Nephron progenitor cell (in vitro differentiated cells): ENCODE measurements around the gene NPM1.
"Not testable (repeated sequence)": the region's sequence is repeated elsewhere in the genome, so short reads cannot be mapped to it uniquely, and the experiment has no call there.

Source experiments
- DNase-seq: peaks from one replicate; pipeline ENCODE4 v3.0.0; 2021
- H3K27ac Mint-ChIP-seq: 2 replicates; pipeline ENCODE4 v1.8.0; 2021; ENCODE audit warnings: mild to moderate bottlenecking, moderate library complexity, mixed read lengths
- H3K27me3 Mint-ChIP-seq: 2 replicates; pipeline ENCODE4 v1.8.0; 2021; ENCODE audit warnings: mild to moderate bottlenecking, low read depth, mixed read lengths; ENCODE audit not compliant: poor library complexity
- H3K36me3 Mint-ChIP-seq: 2 replicates; pipeline ENCODE4 v1.8.0; 2021; ENCODE audit warnings: low read depth, mixed read lengths
- H3K4me1 Mint-ChIP-seq: 2 replicates; pipeline ENCODE4 v1.8.0; 2021; ENCODE audit warnings: mixed read lengths
- H3K4me3 Mint-ChIP-seq: 2 replicates; pipeline ENCODE4 v1.8.0; 2021; ENCODE audit warnings: mild to moderate bottlenecking, moderate library complexity, mixed read lengths
- H3K9me3 Mint-ChIP-seq: 2 replicates; pipeline ENCODE4 v1.8.0; 2021; ENCODE audit warnings: mild to moderate bottlenecking, moderate library complexity, mixed read lengths
- TF ChIP-seq, protein P1 (sequence below): fragments of 200-600 bp; sonication (generic); IDR thresholded peaks from 2 replicates; pipeline ENCODE4 v1.5.0; 2021; ENCODE audit warnings: antibody characterized with exemption

NPM1 gene

DNA sequence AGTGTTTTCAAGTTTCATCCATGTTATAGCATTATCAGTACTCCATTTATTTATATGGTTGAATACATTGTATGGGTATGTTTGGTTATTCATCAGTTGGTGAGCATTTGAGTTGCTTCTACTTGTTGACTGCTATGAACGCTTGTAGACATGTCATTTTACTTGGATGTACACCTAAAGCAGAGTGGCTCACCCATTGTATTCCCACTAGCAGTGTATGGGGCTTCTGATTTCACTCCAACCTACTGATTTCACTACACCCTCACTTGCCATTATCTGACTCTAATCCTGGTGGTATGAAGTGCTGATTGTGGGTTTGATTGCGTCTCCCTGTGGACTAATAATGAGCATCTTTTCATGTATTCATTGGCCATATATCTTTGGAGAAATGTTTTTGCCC is 9.5 kb downstream of the NPM1 start:
- H3K27me3 Mint-ChIP-seq = peaks cover 9% of the 10 kb centered on the region
- TF ChIP-seq, protein P1, sequence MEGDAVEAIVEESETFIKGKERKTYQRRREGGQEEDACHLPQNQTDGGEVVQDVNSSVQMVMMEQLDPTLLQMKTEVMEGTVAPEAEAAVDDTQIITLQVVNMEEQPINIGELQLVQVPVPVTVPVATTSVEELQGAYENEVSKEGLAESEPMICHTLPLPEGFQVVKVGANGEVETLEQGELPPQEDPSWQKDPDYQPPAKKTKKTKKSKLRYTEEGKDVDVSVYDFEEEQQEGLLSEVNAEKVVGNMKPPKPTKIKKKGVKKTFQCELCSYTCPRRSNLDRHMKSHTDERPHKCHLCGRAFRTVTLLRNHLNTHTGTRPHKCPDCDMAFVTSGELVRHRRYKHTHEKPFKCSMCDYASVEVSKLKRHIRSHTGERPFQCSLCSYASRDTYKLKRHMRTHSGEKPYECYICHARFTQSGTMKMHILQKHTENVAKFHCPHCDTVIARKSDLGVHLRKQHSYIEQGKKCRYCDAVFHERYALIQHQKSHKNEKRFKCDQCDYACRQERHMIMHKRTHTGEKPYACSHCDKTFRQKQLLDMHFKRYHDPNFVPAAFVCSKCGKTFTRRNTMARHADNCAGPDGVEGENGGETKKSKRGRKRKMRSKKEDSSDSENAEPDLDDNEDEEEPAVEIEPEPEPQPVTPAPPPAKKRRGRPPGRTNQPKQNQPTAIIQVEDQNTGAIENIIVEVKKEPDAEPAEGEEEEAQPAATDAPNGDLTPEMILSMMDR = no peak
- no peak overlapping the region for H3K4me3 Mint-ChIP-seq
- H3K9me3 Mint-ChIP-seq = peaks cover 37% of the 10 kb centered on the region
- H3K4me1 Mint-ChIP-seq = peaks cover 9% of the 10 kb centered on the region
- no peak overlapping the region for H3K27ac Mint-ChIP-seq
- peaks cover 100% of the 10 kb centered on the region for H3K36me3 Mint-ChIP-seq
- DNase-seq = no peak

DNA sequence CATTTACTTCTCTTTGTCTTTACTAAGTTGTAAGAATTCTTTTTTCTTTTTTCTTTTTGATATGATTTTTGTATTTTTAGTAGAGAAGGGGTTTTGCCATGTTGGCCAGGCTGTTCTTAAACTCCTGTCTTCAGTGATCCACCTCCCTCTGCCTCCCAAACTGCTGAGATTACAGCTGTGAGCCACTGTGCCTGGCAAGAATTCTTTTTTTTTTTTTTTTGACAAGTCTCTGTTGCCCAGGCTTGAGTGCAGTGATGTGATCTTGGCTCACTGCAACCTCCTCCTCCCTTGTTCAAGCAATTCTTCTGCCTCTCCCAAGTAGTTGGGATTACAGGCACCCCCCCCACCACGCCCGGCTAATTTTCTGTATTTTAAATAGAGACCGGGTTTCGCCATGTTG is 9.9 kb downstream of the NPM1 start:
- Mint-ChIP-seq H3K36me3 (peaks cover 98% of the 10 kb centered on the region), H3K4me3 (no peak overlapping the region), H3K27me3 (peaks cover 9% of the 10 kb centered on the region), H3K27ac (no peak overlapping the region), H3K4me1 (peaks cover 5% of the 10 kb centered on the region), H3K9me3 (peaks cover 39% of the 10 kb centered on the region)
- no peak for DNase-seq
- TF ChIP-seq, protein P1 = no peak

DNA sequence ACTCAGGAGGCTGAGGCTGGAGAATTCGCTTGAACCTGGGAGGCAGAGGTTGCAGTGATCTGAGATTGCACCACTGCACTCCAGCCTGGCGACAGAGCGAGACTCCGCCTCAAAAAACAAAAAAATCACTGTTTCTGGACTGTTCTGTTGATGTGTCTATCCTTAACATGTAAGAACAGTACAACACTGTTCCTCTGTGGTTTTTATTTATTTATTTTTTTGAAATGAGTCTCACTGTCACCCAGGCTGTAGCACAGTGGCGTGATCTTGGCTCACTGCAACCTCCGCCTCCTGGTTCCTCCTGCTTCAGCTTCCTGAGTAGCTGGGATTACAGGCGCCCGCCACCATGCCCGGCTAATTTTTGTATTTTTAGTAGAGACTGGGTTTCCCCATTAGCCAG is 11.0 kb downstream of the NPM1 start:
- H3K4me1 Mint-ChIP-seq, H3K27ac Mint-ChIP-seq, DNase-seq, H3K27me3 Mint-ChIP-seq, H3K4me3 Mint-ChIP-seq: not testable (repeated sequence)
- Mint-ChIP-seq H3K9me3 (peaks cover 41% of the 10 kb centered on the region), H3K36me3 (peaks cover 91% of the 10 kb centered on the region)

DNA sequence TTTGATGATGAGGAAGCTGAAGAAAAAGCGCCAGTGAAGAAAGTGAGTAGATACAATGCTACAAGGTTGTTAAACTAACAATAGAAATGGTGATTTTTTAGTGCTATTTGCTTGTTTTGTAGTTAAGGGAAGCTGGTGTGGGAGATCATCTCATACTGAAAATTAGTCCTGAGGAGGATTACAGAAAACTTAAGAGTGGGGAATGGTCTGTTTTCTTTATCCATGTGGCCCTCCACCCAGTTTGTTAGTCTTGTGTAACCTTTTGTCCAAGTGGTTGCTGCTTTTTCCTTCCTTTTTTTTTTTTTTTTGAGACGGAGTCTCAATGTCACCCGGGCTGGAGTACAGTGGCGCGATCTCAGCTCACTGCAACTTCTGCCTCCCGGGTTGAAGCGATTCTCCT is 12.5 kb downstream of the NPM1 start:
- H3K27ac Mint-ChIP-seq = peak overlapping the region; percentile 1
- H3K9me3 Mint-ChIP-seq = peaks cover 48% of the 10 kb centered on the region
- no peak for DNase-seq
- peaks cover 9% of the 10 kb centered on the region for H3K27me3 Mint-ChIP-seq
- TF ChIP-seq, protein P1 = no peak
- peaks cover 83% of the 10 kb centered on the region for H3K36me3 Mint-ChIP-seq
- no peak overlapping the region for H3K4me3 Mint-ChIP-seq
- H3K4me1 Mint-ChIP-seq = no peaks in the 10 kb centered on the region

DNA sequence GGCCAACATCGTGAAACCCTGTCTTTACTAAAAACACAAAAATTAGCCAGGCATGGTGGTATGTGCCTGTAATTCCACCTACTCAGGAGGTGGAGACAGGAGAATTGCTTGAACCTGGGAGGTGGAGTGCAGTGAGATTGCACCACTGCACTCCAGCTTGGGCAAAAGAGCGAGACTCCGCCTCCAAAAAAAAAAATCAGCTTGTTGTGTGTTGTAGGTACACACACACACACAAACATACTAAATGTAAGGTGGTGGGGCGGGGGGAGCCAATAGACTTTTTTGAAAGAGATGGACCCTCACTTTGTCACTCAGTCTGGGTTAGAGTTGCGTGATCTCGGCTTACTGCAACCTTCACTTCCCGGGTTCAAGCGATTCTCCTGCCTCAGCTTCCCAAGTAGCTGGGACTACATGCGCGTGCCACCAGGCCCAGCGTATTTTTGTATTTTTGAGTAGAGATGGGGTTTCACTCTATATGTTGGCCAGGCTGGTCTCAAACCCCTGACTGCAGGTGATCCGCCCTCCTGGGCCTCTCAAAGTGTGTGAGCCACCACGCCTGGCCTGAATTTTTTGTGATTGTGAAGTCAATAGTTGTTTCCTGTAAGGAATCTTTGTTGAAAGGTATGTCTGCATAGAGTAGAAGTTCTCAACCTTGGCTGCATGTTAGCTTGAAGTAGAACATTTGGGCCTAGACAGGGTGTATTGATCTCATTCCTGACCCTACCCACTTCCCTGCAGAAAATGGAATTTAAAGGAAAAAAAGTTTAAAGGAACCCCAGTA is 13.7 kb downstream of the NPM1 start:
- H3K4me3 Mint-ChIP-seq = no peak overlapping the region
- no peak overlapping the region for H3K27ac Mint-ChIP-seq

DNA sequence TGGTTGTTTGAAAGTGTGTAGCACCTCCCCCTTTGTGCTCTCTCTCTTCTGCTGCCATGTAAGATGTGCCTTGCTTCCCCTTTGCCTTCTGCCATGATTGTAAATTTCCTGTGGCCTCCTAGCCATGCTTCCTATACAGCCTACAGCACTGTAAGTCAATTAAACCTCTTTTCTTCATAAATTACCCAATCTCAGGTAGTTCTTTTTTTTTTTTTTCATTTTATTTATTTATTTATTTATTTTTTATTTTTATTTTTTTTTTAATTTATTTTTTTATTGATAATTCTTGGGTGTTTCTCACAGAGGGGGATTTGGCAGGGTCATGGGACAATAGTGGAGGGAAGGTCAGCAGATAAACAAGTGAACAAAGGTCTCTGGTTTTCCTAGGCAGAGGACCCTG is 15.1 kb downstream of the NPM1 start:
- H3K36me3 Mint-ChIP-seq = peaks cover 83% of the 10 kb centered on the region
- not testable (repeated sequence) for H3K4me1 Mint-ChIP-seq, H3K27me3 Mint-ChIP-seq, H3K27ac Mint-ChIP-seq, H3K4me3 Mint-ChIP-seq, DNase-seq
- H3K9me3 Mint-ChIP-seq = peaks cover 54% of the 10 kb centered on the region

More for the DNA sequence above, 13.7 kb downstream of the NPM1 start:
- no peak for DNase-seq
- TF ChIP-seq, protein P1 = no peak
- peaks cover 54% of the 10 kb centered on the region for H3K9me3 Mint-ChIP-seq
- no peaks in the 10 kb centered on the region for H3K4me1 Mint-ChIP-seq
- H3K36me3 Mint-ChIP-seq = peaks cover 83% of the 10 kb centered on the region
- peaks cover 9% of the 10 kb centered on the region for H3K27me3 Mint-ChIP-seq

DNA sequence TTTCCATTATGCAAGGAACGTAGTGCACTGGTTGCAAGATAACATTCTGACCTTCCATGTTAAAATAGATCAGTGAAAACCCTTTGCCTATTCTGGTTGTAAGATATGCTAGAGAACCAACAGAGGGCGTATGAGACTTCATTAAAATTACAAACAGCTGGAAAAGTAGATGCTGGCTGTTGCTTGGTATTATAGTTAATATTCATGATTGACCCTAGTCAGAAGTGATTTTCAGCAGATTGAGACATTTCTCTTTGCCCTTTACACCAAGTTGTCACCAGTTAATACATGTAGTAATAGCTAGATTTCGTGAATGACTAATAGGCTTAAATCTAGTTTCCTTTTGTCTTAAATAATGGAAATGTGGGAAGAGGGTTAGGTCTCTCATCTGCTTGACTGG is 18.0 kb downstream of the NPM1 start:
- Mint-ChIP-seq H3K36me3 (peaks cover 79% of the 10 kb centered on the region), H3K27me3 (peaks cover 4% of the 10 kb centered on the region), H3K4me1 (no peaks in the 10 kb centered on the region), H3K9me3 (peaks cover 31% of the 10 kb centered on the region), H3K27ac (no peak overlapping the region), H3K4me3 (no peak overlapping the region)
- TF ChIP-seq, protein P1 = peak; percentile 19
- no peak for DNase-seq
